Ishikawa (cell line): Measurements from ENCODE around the gene STAC3.

Experiments
- CEBPB ChIP-seq: IDR thresholded peaks from 2 replicates; pipeline ENCODE4 v1.6.1; 2012
- CREB1 ChIP-seq: IDR thresholded peaks from 2 replicates; pipeline ENCODE4 v1.6.1; 2012; ENCODE audit warnings: low read depth
- EP300 ChIP-seq: IDR thresholded peaks from 2 replicates; pipeline ENCODE4 v1.6.1; 2012; ENCODE audit warnings: borderline replicate concordance
- FOXM1 ChIP-seq: IDR thresholded peaks from 2 replicates; pipeline ENCODE4 v1.6.1; 2012; ENCODE audit warnings: low read depth, borderline replicate concordance
- NFIC ChIP-seq: IDR thresholded peaks from 2 replicates; pipeline ENCODE4 v1.6.1; 2012
- RAD21 ChIP-seq: IDR thresholded peaks from 2 replicates; pipeline ENCODE4 v1.6.1; 2012; ENCODE audit warnings: low read depth
- TAF1 ChIP-seq: IDR thresholded peaks from 2 replicates; pipeline ENCODE4 v1.6.1; 2012; ENCODE audit warnings: low read depth, mild to moderate bottlenecking
- TCF12 ChIP-seq: IDR thresholded peaks from 2 replicates; pipeline ENCODE4 v1.6.1; 2012; ENCODE audit warnings: low read depth
- TEAD4 ChIP-seq: IDR thresholded peaks from 2 replicates; pipeline ENCODE4 v1.6.1; 2012
- YY1 ChIP-seq: IDR thresholded peaks from 2 replicates; pipeline ENCODE4 v1.6.1; 2012; ENCODE audit warnings: low read depth
- ZBTB7A ChIP-seq: IDR thresholded peaks from 2 replicates; pipeline ENCODE4 v1.6.1; 2012; ENCODE audit warnings: low read depth
- TF ChIP-seq, protein P1 (sequence below): IDR thresholded peaks from 2 replicates; pipeline ENCODE4 v1.6.1; 2012
- TF ChIP-seq, protein P2 (sequence below): IDR thresholded peaks from 2 replicates; pipeline ENCODE4 v1.6.1; 2012; ENCODE audit warnings: low read depth, mild to moderate bottlenecking
- TF ChIP-seq, protein P3 (sequence below): IDR thresholded peaks from 2 replicates; pipeline ENCODE4 v1.6.1; 2012

The STAC3 gene

GRCh38 chr12:57227315-57228115 lies 23.5 kb downstream of the STAC3 start:
- TF ChIP-seq RAD21: no peak
- TF ChIP-seq, protein P1, sequence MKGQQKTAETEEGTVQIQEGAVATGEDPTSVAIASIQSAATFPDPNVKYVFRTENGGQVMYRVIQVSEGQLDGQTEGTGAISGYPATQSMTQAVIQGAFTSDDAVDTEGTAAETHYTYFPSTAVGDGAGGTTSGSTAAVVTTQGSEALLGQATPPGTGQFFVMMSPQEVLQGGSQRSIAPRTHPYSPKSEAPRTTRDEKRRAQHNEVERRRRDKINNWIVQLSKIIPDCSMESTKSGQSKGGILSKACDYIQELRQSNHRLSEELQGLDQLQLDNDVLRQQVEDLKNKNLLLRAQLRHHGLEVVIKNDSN: no peak
- no peak for TF ChIP-seq TAF1
- TF ChIP-seq YY1: no peak
- TF ChIP-seq, protein P2, sequence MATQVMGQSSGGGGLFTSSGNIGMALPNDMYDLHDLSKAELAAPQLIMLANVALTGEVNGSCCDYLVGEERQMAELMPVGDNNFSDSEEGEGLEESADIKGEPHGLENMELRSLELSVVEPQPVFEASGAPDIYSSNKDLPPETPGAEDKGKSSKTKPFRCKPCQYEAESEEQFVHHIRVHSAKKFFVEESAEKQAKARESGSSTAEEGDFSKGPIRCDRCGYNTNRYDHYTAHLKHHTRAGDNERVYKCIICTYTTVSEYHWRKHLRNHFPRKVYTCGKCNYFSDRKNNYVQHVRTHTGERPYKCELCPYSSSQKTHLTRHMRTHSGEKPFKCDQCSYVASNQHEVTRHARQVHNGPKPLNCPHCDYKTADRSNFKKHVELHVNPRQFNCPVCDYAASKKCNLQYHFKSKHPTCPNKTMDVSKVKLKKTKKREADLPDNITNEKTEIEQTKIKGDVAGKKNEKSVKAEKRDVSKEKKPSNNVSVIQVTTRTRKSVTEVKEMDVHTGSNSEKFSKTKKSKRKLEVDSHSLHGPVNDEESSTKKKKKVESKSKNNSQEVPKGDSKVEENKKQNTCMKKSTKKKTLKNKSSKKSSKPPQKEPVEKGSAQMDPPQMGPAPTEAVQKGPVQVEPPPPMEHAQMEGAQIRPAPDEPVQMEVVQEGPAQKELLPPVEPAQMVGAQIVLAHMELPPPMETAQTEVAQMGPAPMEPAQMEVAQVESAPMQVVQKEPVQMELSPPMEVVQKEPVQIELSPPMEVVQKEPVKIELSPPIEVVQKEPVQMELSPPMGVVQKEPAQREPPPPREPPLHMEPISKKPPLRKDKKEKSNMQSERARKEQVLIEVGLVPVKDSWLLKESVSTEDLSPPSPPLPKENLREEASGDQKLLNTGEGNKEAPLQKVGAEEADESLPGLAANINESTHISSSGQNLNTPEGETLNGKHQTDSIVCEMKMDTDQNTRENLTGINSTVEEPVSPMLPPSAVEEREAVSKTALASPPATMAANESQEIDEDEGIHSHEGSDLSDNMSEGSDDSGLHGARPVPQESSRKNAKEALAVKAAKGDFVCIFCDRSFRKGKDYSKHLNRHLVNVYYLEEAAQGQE: no peak

GRCh38 chr12:57226588-57227314 lies 24.2 kb downstream of the STAC3 start:
- no peak for TF ChIP-seq TCF12
- TF ChIP-seq EP300: no peak
- TF ChIP-seq, protein P3, sequence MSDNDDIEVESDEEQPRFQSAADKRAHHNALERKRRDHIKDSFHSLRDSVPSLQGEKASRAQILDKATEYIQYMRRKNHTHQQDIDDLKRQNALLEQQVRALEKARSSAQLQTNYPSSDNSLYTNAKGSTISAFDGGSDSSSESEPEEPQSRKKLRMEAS: no peak
- no peak for TF ChIP-seq TAF1
- TF ChIP-seq, protein P2: no peak
- TF ChIP-seq YY1: no peak
- TF ChIP-seq CREB1: no peak
- TF ChIP-seq, protein P1: no peak
- TF ChIP-seq ZBTB7A: no peak

DNA sequence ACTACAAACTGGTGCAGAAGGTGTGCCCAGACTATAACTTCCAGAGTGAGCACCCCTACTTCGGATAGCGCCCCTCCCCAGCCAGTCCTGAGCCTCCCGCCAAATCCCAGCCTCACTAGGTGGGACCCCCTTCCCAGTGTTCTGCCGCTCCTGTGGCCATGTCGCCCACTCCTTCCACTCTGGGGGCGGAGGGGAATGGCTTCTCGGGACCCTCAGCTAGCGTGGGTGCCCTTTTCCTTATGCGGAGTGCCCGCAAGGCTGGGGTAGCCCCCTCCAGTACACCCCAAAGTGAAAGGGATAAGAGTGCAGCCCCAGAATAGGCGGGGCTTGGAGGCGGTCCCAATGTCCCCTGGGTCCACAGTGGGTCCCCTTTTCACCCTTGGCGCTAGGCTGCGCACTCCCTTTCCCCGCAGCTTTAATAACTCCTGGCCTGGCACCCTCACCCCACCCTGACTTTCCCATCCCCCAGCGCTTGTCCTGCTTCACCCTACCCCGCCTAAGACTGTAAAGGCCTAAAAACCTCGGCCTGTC lies 25.2 kb downstream of the STAC3 start:
- TF ChIP-seq TAF1 (no peak), TCF12 (no peak), CREB1 (no peak), NFIC (no peak), FOXM1 (no peak), CEBPB (no peak), TEAD4 (no peak), YY1 (no peak)
- TF ChIP-seq, protein P2: no peak
- TF ChIP-seq, protein P1: no peak

DNA sequence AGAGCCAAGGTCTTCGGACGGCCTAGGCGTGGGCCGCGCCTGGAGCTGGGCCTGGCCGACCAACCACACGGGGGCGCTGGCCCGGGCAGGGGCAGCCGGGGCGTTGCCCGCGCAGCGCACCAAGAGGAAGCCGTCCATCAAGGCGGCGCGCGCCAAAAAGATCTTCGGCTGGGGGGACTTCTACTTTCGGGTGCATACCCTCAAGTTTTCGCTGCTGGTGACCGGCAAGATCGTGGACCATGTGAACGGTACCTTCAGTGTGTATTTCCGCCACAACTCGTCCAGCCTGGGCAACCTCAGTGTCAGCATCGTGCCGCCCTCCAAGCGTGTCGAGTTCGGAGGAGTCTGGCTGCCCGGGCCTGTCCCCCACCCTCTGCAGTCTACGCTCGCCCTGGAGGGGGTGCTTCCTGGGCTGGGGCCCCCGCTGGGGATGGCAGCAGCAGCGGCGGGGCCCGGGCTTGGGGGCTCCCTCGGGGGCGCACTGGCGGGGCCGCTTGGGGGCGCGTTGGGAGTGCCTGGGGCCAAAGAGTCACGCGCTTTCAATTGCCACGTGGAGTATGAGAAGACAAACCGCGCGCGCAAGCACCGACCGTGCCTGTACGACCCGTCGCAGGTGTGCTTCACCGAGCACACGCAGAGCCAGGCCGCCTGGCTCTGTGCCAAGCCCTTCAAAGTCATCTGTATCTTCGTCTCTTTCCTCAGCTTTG lies 25.9 kb downstream of the STAC3 start:
- TF ChIP-seq NFIC (peak; percentile 70), CREB1 (no peak)
